HG03097 (cell line): ENCODE measurements around the gene DISC1.
A peak's percentile ranks its signal among the peaks of the same experiment; 100 is the strongest.
"Not testable (repeated sequence)": the region's sequence is repeated elsewhere in the genome, so short reads cannot be mapped to it uniquely, and the experiment has no call there.

Experiments
- ATAC-seq: cut with Tn5 transposase; IDR thresholded peaks from one replicate; pipeline ENCODE4 v1.9.1; 2021; ENCODE audit not compliant: unreplicated experiment, low FRiP score

Gene DISC1

DNA sequence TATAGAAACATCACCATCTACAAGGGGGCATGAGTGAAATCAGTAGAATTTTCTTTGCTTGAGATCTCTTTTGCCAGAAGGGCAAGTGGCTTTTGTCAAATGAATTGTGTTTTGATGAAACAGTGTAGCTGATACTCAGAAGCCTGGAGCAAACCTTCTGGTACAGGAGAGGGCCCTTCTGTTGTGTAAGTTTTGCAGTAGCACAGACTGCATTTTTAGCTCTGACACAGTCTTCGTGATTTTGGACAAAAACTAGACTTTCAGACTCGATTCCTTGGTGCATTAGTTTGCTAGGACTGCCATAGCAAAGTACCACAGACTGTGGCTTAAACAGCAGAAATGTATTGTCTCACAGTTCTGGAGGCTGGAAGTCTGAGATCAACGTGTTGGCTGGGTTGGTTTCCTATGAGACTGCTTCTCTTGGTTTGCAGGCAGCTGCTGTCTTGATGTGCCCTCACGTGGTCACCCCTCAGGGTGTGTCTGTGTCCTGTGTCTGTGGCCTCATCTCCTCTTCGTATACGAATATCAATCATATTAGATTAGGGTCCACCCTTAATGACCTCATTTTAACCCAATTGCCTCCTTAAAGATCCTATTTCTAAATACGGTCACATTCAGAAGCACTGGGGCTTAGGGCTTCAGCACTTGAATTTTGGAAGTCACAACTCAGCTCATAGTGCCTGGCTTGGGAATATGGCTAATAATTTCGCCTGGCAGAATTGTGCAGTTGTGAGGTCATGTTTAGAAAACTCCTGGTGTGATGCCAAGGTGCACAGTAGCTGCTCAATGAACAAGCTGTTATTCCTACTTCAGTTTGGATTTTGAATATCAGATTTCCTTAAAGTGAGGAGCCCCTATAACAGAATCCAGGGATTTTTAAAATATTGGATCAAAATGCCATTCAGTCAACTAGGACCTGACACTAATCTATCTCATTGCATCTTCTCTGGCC, 21.2 kb upstream of the DISC1 start:
- no peak for ATAC-seq

DNA sequence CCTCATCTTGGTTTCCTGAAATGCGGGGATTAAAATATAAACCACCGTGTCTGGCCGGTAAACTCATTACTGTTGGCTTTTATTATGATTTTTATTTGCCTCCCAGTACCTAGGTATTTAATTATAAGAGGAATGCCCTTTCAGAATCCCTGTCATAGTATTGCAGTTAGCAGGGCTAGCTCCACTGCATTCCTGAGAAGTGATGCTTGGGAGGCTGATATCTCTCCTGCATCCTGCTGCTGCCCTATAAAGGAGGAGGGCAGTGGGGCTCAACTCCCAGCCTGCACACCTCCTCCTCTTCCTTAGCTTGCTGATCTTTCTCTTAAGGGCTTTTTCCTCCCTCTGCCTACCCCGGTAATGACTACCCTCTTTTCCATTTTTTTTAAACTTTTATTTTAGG, 19.9 kb upstream of the DISC1 start:
- no peak for ATAC-seq

DNA sequence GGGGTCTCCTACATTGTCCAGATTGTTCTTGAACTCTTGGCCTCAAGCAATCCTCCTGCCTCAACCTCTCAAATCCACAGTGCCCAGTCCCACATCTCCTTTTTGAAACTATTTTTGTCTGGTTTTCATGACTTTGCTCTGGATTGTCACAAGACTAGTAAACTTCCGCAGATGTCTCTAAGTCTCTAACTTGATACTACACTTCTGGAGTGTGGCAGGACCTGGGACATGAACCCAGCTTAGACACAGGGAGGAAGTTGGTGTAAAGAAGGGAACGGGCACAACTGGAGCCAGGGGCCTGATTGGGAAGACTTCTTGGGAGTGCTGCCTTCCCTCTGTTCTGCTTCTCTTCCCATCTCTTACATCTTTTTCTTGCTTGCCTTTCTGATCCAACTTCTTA, 16.2 kb upstream of the DISC1 start:
- ATAC-seq = no peak

DNA sequence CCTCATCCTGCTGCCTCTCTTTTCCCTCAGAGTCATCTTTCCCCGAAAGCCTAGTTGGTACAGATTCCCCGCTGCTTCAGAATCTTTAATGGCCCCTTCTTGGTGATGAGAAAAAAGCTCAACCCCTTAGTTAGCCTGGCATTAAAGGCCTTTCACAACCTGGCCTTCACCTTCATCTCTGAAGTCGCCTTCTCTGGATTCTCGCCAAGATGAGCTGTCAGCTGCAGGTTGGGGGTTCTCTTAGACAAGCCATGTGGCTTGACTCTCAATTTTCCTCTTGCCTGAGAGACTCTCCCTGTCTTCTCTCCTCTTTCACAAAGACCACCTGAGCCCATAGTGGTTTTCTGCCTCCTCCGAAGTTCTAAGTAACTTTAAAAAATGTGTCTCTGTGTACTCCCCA, 15.5 kb upstream of the DISC1 start:
- no peak for ATAC-seq

DNA sequence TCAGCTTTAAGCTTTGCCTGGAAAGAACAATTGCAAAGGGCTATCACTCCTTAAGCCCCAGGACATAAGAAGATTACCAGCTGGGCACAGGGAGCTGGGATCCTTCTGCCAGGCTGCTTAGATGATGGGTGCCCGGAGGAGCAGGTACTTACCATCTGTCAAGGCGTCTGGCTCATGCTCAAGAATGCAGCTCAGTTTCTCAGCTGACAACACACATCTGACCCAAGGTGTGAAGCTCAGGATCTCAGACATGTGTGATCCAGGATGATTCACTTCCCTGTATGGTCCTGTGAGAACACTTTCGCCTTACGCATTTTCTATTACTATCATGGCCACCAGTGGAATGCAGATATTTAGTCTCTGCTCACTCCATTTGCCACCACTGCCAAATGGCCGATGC, 14.7 kb upstream of the DISC1 start:
- no peak for ATAC-seq

DNA sequence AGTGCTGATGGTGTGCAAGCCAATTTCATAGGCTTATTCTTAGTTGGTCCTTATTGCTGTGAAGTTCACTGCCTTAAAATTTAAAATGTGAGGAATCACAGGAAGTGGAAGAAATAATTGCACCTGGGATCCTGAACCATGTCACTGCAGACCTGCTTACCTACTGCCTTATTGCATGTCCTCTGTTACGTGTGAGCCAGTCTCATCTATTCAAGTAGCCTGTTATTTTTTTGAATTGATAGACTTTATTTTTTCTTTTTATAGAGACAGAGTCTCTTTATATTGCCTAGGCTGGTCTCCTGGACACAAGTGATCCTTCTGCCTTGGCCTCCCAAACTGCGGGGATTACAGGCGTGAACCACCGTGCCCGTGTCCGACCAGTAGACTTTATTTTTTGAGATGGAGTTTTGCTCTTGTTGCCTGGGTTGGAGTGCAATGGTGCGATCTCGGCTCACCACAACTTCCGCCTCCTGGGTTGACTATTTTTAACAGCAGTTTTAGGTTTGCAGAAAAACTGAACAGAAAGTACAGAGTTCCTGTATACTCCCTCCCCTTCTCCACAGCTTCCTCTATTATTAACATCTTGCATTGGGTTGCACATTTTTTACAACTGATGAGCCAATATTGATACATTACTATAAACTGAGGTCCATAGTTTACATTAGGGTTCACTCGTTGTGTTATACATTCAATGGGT, 14.0 kb upstream of the DISC1 start:
- peak; percentile 92 for ATAC-seq

DNA sequence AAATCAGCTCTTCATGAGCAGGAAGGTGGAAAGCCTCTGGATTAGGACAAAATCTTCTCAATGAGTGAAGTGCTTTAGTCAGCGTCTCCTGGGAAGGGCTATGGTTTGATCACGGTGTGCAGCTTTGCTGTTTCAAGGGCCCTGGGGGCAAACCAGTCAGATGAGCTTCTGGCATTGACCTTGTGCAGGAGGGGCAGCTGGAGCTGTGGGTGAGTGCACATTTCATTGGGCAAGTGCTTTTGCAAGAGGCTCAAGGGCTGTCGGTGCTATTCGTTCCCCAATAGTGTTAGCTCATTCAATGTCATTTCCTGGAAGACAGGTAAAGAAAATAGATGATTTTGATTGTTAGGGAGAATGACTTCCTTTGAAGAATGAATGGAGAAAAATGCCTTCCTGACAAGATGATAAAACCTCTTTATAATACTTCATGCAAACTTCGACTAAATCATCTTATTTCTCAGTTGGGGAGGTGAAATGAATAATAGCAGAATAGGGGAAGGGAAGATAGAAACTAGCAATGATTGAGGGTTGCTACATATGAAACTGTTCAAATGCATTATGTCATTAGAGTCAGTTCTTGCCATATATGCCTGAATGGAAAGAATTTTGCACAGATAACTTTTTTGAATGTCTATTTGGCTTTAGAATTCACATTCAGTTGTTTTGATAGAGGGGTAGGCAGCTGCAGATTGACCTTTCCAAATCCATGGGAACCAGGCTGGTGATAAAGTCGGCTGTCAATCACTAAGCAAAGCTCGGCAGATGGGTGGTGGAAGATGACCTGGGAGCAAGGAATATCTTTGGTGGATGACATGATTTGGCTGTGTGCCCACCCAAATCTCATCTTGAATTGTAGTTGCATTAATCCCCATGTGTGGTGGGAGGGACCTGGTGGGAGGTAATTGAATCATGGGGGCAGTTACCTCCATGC, 12.9 kb upstream of the DISC1 start:
- no peak for ATAC-seq

DNA sequence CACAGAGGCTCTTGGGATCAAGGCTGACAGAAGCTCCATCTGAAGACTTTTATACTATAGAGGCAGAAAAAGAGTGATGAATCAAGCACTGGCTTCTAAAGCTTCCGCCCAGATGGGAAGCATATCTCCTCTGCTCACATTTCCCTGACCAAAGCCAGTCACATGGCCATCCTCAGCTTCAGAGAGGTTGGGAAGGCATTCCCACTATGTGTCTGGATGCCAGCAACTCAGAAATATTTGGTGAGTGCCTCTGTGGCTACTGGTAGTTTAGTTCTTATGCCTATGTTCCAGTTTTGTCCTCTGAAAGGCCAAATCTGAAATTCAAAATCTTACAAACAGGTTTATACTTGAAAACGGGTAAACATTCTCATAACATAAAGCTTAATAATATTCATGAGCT, 9.9 kb upstream of the DISC1 start:
- ATAC-seq = no peak

DNA sequence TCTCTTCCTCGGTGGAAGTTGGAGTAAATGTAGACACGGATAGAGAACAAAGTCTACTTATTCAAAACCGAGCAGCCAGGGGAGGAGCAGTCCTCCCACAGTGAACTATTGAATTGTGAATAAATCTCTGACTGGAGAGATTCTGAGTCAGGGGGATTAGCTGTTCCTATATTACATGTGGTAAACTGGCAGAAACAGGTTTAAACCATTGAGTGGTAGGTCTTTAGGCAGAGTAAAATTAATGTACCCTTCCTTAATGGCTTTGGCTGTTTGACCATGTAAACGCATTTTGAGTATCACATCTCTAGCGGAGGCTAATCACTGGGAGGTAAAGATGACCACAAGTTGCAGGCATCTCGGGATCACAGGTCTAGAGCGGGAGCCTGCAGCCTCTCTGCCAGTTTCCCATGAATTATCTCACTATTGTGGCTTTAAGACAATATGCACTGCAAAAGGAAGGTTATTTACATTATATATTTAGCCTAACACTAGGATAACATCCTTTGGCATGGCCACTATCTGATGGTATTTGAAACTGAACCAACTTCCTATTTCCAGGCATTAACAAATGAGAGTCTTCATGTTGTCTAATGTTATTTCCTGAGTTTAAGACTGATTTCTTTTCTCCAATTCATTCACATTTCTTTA, 7.9 kb upstream of the DISC1 start:
- ATAC-seq = no peak

DNA sequence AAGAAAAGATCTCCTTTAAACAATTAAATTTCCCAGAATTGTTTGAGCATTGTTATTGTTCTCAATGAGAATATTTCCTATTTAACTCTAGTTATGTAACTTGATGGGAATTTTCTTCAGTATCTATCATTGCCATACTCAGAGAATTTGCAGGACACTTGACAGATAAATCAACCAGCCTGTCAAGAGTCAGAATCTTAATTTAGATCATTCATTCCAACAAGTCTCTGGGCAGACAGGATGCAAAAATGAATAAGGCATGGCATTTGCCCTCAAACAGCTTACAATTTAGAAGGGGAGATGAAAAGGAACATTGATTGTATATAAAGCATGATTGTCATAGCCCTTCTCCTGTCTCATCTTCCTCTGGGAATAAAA, 7.3 kb upstream of the DISC1 start:
- ATAC-seq = no peak

DNA sequence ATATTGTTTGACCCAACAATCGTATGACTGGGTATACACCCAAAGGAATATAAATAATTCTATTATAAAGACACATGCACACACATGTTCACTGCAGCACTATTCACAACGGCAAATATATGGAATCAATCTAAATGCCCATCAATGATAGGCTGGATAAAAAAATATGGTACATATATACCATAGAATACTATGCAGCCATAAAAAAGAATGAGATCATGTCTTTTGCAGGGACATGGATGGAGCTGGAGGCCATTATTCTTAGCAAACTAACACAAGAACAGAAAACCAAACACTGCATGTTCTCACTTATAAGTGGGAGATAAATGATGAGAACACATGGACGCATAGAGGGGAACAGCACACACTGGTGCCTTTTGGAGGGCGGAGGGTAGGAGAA, 1.5 kb upstream of the DISC1 start:
- not testable (repeated sequence) for ATAC-seq

DNA sequence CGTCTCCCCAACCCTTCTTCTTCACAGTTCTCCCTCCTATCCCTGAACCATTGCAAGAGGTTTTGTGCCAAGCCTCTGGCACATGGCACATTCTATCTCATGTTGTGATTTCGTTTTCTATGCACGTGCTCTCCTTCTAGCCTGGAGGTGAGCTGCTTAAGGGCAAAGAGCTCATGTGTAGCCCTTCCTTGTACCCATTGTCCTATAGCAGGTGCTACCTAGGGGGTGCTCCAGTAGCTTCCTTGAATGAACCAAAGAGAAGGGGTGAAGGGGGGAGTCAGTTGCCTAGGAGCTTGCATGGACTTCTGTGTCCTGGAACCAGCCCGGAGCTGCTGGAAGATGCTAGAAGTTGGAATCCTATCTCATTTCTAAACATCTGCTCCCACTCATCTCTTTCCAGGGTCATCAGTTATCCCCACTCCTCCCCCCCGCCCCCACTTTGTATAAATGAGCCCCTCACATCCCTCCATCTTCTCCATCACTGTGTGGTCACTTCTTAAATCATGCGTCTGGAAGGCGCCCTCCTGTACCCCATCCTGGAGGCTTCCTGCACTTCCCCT, 535 bp upstream of the DISC1 start:
- ATAC-seq = no peak

DNA sequence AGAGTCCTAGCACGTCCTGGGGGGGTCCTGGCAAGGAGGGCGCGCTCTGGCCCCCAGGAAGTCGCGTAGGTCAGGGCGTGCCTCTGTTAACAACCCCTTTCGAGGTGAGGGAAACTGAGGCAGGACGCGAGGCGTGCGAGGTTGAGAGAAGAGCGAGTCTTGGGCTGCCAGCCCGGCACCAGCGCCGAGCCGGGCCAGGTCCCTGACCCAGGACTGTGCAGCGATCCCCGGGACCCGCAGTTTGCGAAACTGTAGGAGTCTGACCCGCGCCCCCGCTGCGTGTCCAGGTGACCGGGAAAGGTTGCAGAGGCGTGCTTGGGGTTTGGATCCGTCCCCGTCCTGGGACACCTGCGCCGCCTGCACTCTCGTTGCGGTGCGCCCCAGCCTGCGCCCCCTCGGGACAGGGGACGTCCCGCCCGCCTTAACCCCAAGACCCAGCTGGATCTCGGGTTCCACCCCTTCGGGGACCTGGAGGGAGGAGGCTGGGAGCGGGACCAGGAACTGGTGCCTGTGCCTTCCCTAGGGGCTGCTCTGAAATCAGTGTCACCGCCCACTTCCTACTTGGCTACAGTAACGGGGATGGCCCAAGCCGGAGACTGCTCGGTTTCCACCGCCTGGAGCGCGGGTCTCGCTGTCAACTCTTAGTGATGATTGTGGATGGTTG, 493 bp downstream of the DISC1 start:
- peak; percentile 60 for ATAC-seq

DNA sequence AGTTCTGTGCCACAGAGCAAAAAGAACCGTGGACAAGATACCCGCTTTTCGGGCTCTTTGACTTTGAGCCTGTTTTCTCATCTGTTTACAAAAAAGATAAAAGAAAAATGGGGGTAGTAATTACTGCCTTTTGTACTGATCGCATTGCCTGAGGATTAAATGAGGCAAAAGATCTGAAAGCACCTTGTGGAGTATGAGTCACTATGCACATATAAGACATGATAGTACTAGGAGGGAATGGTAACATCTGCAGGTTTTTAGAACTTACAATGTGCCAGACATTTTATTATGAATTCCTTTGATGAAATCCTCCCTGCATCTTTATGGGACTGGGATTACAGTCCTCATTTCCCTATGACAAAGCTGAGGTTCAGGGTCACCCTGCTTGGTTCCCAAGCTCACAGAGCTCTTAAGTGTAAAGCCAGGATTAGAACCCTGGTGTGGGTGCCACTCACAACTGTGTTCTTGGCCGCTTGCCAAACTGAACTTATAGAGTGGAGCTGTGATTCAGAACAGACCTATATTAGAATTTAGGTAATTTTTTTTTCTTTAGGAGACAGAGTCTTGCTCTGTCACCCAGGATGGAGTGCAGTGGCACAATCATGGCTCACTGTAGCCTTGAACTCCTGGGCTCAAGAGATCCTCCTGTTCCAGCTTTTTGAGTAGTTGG, 1.8 kb downstream of the DISC1 start:
- ATAC-seq = no peak

DNA sequence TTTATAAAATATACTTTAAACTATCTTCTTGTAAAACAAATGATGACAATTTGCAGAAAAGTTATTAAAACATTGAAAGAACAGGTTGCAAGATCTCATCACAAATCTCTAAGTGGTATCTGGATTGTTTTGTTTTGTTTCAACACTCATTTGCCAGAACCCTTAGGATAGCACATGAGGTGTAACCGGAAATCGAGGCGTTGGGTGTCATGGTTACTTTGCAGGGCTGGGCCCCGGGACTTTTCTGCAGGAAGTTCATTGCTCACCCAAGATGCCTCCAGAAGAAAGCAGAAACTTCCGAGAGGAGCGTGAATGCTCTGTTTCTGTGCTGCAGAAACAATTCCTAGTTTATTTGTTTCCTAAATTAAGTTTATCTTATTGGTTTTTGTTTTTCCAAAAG, 2.5 kb downstream of the DISC1 start:
- no peak for ATAC-seq

DNA sequence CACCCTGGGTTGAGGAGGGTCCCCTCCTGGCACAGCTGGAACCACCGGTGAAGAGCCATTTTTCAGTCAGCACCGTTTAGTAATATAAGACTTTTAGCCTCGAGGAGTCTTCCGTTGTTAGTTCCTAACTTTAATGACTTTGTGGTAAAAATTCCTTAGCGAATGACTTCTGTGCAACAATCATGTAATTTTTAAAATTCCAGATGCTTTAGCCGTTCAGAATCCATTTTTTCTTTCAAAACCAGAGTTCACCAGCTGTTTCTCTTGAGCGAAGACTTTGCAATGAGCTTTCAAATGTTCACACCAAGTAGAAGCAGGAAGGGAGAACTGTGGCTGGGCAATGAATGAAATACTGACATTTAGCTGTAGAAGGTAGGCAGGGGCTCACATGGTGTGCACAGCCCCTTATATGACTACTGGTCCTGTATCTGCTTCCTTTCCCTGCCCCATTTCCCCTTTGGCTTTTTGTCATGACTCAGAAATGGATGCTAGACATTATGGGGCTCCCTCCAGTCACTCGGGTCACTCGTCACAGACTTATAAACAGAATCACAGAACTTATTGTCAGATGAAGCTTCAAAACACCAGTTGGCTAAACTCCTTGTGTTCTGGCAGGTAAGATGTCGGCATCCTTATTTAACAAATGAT, 4.1 kb downstream of the DISC1 start:
- ATAC-seq = no peak

DNA sequence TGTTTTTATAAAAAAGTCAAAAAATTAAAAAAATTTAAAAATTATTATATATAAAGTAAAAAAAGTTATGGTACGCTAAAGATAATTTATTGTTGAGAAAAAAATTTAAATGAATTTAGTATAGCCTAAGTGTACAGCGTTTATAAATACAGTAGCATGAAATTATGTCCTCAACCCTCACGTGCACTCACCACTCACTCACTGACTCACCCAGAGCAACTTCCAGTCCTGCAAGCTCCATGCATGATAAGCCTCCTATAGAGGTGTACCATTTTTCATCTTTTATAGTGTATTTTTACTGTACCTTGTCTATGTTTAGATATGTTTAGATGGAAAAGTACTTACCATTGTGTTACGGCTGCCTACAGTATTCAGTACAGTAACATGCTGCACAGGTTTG, 5.1 kb downstream of the DISC1 start:
- no peak for ATAC-seq

DNA sequence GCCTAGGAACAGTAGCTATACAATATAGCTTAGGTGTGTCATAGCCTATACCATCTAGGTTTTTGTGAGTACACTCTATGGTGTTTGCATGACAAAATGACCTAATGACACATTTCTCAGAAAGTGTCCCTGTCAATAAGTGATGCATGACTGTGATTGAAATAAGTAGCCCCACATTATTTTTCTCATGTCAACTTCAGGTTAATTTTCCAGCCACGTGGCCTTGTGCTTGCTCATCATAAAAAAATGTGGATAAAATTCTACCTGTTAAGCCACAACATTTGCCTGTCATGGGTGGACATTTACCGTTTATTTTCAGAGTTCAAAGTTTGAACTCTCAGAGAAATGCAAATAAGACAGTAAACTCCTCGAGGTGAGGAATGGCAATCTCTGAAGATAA, 5.5 kb downstream of the DISC1 start:
- ATAC-seq = no peak
